Measurements from ENCODE around the gene SLK.

DNA sequence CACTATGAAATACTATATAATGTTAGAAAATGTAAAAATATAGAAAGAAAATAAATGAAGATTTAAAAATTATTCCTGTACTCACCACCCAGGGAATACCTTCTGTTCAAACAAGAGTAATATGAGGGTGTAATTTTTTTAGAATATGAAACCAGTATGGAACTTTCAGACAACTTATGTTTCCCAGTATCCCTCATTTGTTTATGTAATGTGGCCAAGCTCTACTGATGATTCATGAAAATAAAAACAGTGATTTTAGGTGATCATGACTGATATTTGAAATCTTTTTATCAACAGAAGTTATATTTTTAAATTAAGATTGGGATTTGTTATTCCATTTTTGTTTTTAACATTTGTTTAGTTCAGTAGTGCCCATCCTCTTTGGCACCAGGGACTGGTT is 18.8 kb downstream of the SLK start:
- no peak for TF ChIP-seq EZH2 (IDR thresholded peaks at IDR 0.05)
- no peak for TF ChIP-seq POLR2AphosphoS5 (IDR thresholded peaks at IDR 0.05; ENCODE audit: borderline replicate concordance, low read depth, low read length)

All from SK-N-MC (cell line).